Smooth muscle cell (in vitro differentiated cells): ENCODE data around the gene SH3BP5. TPM values are rescaled to one million over a fixed set of nuclear protein-coding genes. Genes with fewer than 3 reads are reported as not detected.

ENCODE experiments used
- DNase-seq: peaks from one replicate; lab custom pipeline; 2025; ENCODE audit not compliant: unreplicated experiment; lab: John Stamatoyannopoulos, UW
- H2AFZ ChIP-seq: fragments of 200-600 bp; sonication (generic); 2 replicates; pipeline ENCODE4 v1.6.0; 2016; ENCODE audit warnings: antibody characterized with exemption, low read depth, mild to moderate bottlenecking
- H3F3A ChIP-seq: fragments of 200-600 bp; sonication (generic); 2 replicates; pipeline ENCODE4 v1.6.0; 2017; ENCODE audit warnings: antibody characterized with exemption, low read depth
- H3K27ac ChIP-seq: fragments of 200-600 bp; sonication (generic); 2 replicates; pipeline ENCODE4 v1.5.1; 2016; ENCODE audit warnings: low read depth, mild to moderate bottlenecking
- H3K27me3 ChIP-seq: fragments of 200-600 bp; sonication (generic); 2 replicates; pipeline ENCODE4 v1.6.1; 2016; ENCODE audit warnings: low read depth, mild to moderate bottlenecking
- H3K36me3 ChIP-seq: fragments of 200-600 bp; sonication (generic); 2 replicates; pipeline ENCODE4 v1.5.1; 2016; ENCODE audit warnings: low read depth
- H3K4me1 ChIP-seq: fragments of 200-600 bp; sonication (generic); 2 replicates; pipeline ENCODE4 v1.5.1; 2016; ENCODE audit warnings: low read depth
- H3K4me2 ChIP-seq: fragments of 200-600 bp; sonication (generic); 2 replicates; pipeline ENCODE4 v1.6.0; 2016; ENCODE audit warnings: mild to moderate bottlenecking
- H3K4me3 ChIP-seq: fragments of 200-600 bp; sonication (generic); 2 replicates; pipeline ENCODE4 v1.5.1; 2016; ENCODE audit warnings: mild to moderate bottlenecking
- H3K79me2 ChIP-seq: fragments of 200-600 bp; sonication (generic); 2 replicates; pipeline ENCODE4 v1.6.0; 2016; ENCODE audit warnings: low read depth, mild to moderate bottlenecking
- H3K9ac ChIP-seq: fragments of 200-600 bp; sonication (generic); 2 replicates; pipeline ENCODE4 v1.6.0; 2016; ENCODE audit warnings: low read depth
- H3K9me3 ChIP-seq: fragments of 200-600 bp; sonication (generic); replicated peaks from 2 replicates; pipeline ENCODE4 v1.5.1; 2016; ENCODE audit warnings: low read depth
- H4K20me1 ChIP-seq: fragments of 200-600 bp; sonication (generic); 2 replicates; pipeline ENCODE4 v1.6.0; 2016; ENCODE audit warnings: low read depth
- CTCF ChIP-seq: fragments of 200-600 bp; sonication (generic); IDR thresholded peaks from 2 replicates; pipeline ENCODE4 v1.5.1; 2017; ENCODE audit warnings: borderline replicate concordance, mild to moderate bottlenecking, antibody characterized with exemption; ENCODE audit not compliant: insufficient read depth, poor library complexity, severe bottlenecking
- WGBS: methylation state at CpG from one replicate; pipeline ENCODE4 v1.1.7; 2016; ENCODE audit warnings: low lambda C conversion rate; 5-methylcytosine and 5-hydroxymethylcytosine counted together
- polyA plus RNA-seq: library from polyadenylated mRNA; unstranded; fragments of >200 nt; fragmentation: Nextera tagmentation; extraction: Ambion mirVana; gene quantifications from 2 replicates; pipeline ENCODE4 v1.2.1, GENCODE V29; 2016
- total RNA-seq: library from RNA; depleted of rRNA; stranded (reverse); fragments of >200 nt; gene quantifications from 2 replicates; pipeline ENCODE4 v1.2.3, GENCODE V29; 2014

Gene SH3BP5
- total and polyA plus RNA-seq, 2 experiments from 2014 or later: 10.7 to 12.7 TPM

GRCh38 chr3:15272426-15273196 is 59.8 kb downstream of the SH3BP5 start:
- H3K9me3 ChIP-seq: no peaks in the 10 kb centered on the region
- no peaks in the 10 kb centered on the region for H3K36me3 ChIP-seq
- peak overlapping the region; percentile 33 for H3K27ac ChIP-seq
- no peak overlapping the region for H3K4me3 ChIP-seq
- H2AFZ ChIP-seq: no peak overlapping the region
- no peaks in the 10 kb centered on the region for H3K4me1 ChIP-seq
- no peak for TF ChIP-seq CTCF
- WGBS: 68% methylated on average over 7 of the region's 7 CpGs
- no peak overlapping the region for H3K9ac ChIP-seq
- H4K20me1 ChIP-seq: no peaks in the 10 kb centered on the region
- no peak for DNase-seq
- H3F3A ChIP-seq: peaks cover 11% of the 10 kb centered on the region
- H3K4me2 ChIP-seq: no peak overlapping the region
- H3K79me2 ChIP-seq: peaks cover 12% of the 10 kb centered on the region
- H3K27me3 ChIP-seq: no peaks in the 10 kb centered on the region

GRCh38 chr3:15271785-15272381 is 60.5 kb downstream of the SH3BP5 start:
- DNase-seq: no peak
- no peak overlapping the region for H3K4me2 ChIP-seq
- no peak overlapping the region for H3K4me3 ChIP-seq
- H2AFZ ChIP-seq: no peak overlapping the region
- no peaks in the 10 kb centered on the region for H4K20me1 ChIP-seq
- H3K27ac ChIP-seq: peak overlapping the region; percentile 33
- no peaks in the 10 kb centered on the region for H3K36me3 ChIP-seq
- H3K9me3 ChIP-seq: no peaks in the 10 kb centered on the region
- H3K4me1 ChIP-seq: no peaks in the 10 kb centered on the region
- H3K79me2 ChIP-seq: peaks cover 8% of the 10 kb centered on the region
- no peak for TF ChIP-seq CTCF
- 66% methylated on average over 14 of the region's 14 CpGs for WGBS
- no peaks in the 10 kb centered on the region for H3K27me3 ChIP-seq
- H3K9ac ChIP-seq: no peak overlapping the region
- H3F3A ChIP-seq: peaks cover 11% of the 10 kb centered on the region

GRCh38 chr3:15271030-15271429 is 61.4 kb downstream of the SH3BP5 start:
- Histone ChIP-seq H3K9me3 (no peaks in the 10 kb centered on the region), H3K4me1 (no peaks in the 10 kb centered on the region), H2AFZ (no peak overlapping the region), H3K4me2 (no peak overlapping the region), H3K27ac (no peak overlapping the region), H3F3A (peaks cover 11% of the 10 kb centered on the region), H3K9ac (no peak overlapping the region), H4K20me1 (no peaks in the 10 kb centered on the region), H3K36me3 (no peaks in the 10 kb centered on the region), H3K79me2 (peaks cover 3% of the 10 kb centered on the region), H3K4me3 (no peak overlapping the region), H3K27me3 (no peaks in the 10 kb centered on the region)
- no peak for DNase-seq
- TF ChIP-seq CTCF: no peak
- WGBS: 93% methylated on average over 4 of the region's 4 CpGs
